SW480 (cell line): ENCODE data around the gene AKAP4.

Experiments
- DNase-seq: peaks from one replicate; pipeline ENCODE4 v3.0.0-alpha.2; 2016; ENCODE audit warnings: low spot score

The AKAP4 gene, protein sequence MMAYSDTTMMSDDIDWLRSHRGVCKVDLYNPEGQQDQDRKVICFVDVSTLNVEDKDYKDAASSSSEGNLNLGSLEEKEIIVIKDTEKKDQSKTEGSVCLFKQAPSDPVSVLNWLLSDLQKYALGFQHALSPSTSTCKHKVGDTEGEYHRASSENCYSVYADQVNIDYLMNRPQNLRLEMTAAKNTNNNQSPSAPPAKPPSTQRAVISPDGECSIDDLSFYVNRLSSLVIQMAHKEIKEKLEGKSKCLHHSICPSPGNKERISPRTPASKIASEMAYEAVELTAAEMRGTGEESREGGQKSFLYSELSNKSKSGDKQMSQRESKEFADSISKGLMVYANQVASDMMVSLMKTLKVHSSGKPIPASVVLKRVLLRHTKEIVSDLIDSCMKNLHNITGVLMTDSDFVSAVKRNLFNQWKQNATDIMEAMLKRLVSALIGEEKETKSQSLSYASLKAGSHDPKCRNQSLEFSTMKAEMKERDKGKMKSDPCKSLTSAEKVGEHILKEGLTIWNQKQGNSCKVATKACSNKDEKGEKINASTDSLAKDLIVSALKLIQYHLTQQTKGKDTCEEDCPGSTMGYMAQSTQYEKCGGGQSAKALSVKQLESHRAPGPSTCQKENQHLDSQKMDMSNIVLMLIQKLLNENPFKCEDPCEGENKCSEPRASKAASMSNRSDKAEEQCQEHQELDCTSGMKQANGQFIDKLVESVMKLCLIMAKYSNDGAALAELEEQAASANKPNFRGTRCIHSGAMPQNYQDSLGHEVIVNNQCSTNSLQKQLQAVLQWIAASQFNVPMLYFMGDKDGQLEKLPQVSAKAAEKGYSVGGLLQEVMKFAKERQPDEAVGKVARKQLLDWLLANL

DNA sequence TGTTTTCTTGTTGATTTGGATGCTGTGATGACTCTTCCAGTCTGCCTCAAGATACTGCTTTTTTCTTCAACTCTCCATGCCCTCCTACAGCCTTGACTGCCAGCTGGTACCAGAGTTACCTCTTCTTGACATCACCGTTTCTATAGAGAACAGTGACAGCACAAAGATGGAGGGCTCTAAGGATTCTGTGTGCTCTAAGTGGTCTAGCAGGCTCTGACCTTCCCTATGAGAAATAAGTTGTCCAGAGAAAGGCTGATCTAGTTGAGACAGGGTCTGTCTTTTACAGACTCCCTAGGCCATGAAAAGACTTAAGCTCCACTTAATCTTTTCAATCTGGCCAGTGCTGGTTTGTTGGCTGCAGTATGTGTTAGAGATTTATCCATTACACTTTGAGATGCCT, at the start of gene AKAP4:
TSS of gene AKAP4 (minus strand) at position 101 of the 400 bp plus-strand sequence. CDS start 118 bp downstream, outside the sequence.
- no peak for DNase-seq

DNA sequence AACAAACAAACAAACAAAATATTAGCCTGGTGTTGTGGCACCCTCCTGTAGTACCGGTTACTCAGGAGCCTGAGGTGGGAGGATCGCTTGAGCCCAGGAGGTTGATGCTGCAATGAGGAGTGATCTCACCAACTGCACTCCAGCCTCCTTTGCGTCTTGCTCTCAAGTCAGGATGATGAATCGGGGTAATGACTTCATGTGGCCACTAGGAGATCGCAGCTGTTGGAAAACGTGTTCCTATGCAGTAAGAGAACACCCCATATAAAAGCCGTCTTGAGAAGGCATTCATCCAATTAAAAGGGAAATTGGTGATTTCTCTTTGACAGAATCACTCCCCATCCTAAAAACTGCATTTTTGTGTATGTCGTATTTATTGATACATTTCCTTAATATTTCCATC, 10.7 kb upstream of the AKAP4 start:
- DNase-seq, result peak; percentile 12

DNA sequence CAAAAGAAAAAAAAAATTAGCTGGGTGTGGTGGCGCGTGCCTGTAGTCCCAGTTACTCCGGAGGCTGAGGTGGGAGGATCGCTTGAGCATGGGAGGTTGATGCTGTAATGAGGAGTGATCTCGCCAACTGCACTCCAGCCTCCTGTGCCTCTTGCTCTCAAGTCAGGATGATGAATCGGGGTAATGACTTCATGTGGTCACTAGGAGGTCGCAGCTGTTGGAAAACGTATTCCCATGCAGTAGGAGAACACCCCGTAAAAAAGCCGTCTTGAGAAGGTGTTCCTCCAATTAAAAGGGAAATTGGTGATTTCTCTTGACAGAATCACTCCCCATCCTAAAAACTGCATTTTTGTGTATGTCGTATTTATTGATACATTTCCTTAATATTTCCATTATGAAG, 5.9 kb upstream of the AKAP4 start:
- DNase-seq, result no peak

DNA sequence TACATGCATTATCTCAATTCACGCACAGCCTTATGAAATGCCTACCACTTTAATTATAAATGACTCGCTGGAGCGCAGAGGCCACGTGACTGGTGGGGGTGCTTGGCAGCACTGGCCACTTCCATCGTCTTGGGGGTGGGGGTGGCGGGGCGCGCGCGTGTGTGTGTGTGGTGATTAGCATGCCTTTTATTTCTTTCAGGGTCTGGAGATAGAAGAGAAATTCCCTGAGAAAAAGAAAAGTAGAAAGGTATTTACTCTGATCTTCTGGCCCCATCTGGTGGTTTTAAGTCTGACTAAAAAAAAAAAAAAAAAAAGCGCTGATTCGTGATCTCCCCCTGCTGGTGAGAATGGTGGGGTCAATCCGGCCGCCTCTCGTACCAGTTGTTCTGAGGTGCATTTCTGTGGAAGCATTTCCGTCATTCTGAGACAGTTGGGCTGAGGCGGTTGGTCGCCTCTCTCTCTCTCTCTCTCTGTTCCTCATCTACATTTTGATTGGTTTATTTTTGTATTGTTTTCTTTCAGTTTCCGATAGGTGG, 3.6 kb upstream of the AKAP4 start, which contains the start of gene CCNB3:
TSS of gene CCNB3 (plus strand) at position 402 of the 536 bp plus-strand sequence. CDS start 80,399 bp downstream, outside the sequence.
- DNase-seq, result peak; percentile 79

DNA sequence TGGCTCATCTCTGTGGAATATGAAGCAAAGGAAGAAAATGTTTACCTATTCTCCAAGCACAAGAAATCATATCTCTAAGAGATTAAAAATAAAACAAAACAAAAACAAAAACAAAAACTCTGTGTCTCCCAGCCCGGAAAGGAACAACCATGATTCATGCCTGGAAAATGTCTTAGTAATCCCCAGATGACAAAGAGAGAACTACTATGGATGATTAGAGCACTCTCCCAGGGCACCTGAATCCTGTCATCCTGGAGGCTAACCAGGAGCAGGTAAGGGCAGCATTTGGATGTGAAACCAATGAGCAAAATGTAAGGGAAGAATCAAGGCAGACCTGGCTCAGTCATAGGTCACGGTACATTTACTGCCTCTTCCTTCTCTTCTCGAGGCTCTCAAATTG, 1.7 kb upstream of the AKAP4 start:
- peak; percentile 10 for DNase-seq

DNA sequence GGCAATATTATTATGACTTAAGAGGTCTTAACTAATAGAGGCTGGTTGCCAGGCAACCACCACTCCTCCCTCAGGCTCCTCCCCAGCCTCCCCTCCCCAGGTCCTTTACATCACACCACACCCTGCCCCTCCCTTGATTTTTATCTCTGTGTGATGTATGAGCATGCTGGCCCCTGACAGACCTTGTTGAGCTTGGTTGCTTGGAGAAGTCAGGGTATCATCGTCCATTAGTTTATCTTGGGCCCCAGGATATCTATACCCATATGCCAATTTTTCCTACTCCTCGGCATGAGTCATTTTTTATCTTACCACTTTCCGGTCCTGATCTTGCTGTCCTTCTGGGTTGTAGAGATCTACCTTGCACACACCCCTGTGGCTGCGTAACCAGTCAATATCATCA, 2.5 kb downstream of the AKAP4 start:
- no peak for DNase-seq

DNA sequence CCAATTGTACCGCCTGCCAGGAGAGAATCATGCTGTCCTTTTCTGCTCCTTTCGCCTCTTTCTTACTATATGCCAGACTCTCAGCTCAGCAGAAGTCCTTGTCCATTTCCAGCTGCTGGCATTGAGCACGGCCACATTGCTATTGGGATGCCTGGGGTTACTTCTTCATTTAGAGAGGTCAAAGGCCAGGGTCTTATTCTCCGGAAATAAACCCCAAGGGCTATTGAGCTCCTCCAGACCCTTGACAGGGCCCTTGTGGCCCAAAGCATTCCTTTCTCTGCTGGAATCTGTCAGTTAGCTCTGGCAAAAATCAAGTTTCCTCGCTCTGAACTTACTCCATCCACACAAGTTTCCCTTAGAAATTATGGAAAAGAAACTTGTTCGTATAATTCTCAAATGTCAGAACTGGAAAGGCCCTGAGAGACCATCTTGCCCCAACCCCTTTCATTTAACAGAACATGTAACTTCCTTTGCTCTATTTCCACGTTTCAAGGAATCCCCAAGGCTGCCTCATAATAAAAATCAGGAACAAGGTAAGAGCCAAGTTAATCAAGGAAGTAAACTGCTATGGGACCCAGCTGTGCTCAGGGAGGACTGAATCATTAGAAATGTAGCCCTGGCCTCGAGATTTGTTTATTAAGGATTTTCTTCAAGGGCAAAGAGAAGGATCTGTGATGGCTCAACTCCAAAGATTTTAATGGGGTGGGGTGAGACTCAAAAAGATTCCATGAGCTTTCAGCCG, 11.8 kb downstream of the AKAP4 start:
- no peak for DNase-seq

DNA sequence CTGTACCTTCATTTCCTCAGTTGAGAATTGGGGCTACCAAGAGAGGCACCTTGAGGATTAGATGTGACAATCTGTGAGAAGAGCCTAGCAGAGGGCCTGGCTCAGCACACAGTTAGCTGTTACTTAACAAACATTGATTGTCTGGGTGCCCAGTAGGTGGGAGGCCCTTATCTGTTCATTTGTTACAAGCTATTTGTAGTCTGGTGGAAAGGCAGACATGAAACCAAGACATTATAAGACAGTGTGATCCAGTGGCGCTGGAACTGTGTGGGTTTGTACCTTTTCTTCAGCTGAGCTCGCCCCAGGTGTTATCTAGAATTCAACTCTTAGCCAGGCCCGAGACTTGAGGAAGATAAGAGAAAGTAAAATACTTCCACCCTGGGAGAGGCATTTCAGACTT, 16.9 kb downstream of the AKAP4 start:
- DNase-seq, result no peak

DNA sequence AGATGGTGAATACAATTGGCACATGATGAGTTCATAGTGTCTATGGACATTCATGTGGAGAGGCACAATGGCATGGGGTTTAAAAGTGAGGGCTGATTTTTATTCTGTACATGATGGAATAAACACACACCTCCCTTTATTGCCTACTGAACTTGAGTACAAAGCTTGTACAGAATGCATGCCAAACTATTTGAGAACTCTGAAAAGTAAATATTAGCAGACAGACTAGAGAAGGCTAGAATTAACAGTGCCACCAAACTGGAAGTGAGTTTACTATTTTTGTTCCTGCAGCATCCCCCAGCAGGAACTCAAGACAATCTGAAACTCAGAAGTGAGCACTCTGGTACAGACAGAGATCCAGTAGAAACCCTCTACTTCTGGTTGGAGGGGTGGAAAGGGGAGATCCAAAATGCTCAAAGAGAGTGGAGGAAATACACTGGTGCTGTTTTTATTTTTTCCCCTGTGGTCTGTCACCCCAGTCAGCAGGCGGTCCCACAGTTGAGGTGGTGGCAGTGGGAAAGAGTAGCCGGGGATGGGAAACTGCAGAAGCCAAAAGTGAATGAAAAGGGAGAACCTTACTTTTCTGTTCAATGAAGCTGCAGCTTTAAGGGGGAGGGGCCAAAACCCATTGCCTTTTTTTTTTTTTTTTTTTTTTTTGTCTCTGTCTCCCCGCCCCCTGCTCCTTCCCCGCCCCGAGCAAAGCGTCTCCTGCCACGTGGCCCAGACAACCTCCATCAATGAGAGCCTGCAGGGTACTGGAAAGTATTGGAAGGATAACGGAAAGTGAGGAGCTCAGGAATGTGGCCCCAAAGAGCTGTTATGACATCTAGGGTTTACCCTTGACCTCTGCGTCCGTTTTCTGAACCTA, 20.5 kb downstream of the AKAP4 start:
- DNase-seq, result no peak

DNA sequence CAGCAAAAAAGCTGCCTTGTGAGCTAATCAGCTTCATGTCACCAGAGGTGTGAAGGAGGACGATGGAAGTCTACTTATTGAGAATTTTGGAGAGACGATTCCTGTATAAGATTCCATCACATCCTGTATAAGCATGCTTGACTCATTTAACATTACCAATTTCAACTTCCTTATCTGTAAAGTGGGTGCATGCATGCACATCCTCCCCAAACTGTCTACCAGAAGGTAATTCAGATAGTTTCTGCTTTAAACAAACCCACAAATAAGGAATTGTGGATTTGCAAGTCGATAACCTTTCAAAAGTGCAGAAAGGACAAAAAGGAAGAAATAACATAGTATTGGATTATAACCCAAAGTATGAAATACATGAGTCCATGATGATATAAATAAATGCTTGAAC, 31.1 kb downstream of the AKAP4 start:
- DNase-seq, result no peak

DNA sequence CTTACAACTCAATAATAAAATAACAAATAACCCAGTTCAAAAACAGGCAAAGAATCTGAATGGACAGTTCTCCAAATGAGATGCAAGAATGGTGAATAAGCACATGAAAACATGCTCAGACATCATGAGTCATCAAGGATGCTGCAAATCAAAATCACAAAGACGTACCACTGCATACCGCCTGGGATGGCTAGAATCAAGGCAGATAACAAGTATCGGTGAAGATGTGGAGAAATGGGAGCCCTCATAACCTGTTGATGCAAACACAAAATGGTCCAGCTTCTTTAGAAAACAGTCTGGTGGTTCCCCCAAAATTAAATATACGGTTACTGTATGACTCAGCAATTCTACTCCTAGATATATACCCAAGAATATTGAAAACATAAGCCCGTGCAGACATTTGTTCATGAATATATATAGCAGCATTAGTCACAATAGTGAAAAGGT, 32.5 kb downstream of the AKAP4 start:
- no peak for DNase-seq

DNA sequence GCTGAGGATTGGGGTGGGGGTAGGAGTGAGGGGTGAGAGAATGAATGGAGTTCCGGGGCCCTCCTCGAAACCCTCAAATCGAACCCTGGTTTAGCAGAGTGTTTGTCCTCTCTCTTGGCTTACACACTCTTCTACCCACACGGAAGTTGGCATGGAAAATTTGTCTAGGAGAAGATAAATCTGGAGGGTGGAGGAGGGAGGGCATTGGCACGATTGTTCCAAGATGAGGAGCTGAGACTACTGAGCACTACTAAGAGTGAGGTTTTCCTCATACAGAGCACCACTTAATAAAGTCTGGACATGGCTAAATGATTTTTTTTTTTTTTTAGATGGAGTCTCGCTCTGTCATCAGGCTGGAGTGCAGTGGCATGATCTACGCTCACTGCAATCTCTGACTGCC, 33.4 kb downstream of the AKAP4 start:
- no peak for DNase-seq

DNA sequence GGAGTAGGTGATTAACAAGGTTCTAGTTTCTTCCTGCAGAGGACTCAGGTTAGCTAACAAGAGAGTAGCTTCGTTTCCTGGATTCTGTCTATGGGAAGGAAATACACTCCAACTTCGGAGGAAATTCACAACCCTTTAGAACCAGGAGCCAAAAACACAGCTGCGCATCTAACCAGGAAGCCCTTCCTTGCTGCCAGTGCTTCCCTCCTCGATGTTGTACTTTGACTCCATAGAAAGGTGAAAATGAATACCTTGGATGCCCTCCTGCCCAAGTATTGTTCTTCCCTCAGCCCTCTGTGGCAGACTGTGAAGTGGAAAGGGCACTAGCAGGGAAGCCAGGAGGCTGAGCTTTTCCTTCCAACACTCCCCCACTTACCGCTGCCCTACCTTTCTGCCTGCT, 35.1 kb downstream of the AKAP4 start:
- no peak for DNase-seq

DNA sequence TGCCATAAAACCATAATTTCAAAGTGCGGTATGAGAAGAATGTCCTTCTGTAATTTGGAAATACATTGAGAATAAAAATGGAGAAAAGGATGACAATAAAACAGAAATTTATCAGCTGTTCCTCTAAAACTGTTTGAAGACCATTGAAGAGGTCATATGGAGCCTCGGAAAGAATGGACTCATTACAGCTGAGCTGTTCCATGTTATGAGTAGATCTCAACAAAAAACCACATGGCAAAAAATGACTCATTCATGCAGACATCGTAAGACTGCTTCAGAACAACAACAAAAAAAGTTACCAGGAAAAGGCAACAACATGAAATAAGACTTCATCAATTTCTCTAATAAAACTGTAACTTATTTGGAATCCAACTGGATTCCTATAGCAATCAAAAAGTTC, 39.7 kb downstream of the AKAP4 start:
- DNase-seq, result no peak

DNA sequence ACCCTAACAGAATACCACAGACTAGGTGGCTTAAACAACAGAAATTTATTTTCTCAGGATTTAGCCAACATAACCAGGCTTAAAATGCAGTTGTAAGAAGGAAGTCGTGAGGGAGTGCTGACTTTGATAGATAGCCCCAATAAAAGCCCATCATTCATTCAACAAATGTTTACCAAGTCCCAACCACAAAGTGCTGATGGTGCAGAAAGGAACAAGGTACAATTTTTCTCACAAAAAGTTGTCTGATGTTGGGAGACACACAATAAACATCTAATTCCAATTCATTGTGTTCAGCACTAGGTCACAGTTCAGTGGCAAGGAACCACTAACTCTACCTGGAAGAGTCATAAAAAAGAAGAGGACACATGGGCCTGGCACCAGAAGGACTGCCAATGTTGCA, 42.2 kb downstream of the AKAP4 start:
- no peak for DNase-seq

DNA sequence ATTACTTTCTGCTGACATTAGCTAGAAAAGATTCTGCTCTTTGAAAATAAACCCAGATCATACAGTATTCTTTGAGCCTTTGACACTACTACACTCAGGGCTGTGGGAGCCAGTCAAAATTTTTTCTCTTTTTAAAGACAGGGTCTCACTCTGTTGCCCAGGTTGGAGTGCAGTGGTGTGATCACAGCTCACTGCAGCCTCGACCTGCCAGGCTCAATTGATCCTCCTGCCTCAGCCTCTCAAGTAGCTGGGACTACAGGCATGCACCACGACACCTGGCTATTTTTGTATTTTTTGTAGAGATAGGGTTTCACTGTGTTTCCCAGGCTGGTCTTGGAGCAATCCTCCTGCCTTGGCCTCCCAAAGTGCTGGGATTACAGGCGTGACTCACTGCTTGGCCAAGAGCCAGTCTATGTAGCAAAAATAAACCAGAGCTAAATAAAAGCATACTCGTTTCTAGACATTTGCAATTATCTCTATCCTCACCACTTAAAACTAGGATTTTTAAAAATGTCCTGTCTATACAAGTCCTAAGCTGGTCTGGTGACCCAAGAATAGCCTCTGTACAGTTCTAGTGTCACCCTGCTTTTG, 43.2 kb downstream of the AKAP4 start:
- no peak for DNase-seq

DNA sequence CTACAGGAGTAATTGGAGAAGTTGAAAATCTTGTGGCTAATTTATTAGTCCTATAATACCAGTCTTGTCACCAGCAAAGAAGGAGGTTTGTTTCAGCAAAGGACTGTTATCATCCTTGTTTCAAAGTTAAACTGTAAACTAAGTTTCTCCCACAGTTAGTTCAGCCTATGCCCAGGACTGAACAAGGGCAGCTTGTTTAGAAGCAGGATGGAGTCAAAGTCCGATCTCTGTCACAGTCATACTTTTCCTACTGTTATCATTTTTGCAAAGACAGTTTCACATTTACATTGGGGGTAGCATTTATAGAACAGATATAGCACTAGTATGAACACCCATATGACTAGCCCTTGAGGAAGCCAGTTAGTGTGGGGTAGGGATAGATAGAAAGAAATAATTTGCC, 46.4 kb downstream of the AKAP4 start:
- DNase-seq, result no peak

DNA sequence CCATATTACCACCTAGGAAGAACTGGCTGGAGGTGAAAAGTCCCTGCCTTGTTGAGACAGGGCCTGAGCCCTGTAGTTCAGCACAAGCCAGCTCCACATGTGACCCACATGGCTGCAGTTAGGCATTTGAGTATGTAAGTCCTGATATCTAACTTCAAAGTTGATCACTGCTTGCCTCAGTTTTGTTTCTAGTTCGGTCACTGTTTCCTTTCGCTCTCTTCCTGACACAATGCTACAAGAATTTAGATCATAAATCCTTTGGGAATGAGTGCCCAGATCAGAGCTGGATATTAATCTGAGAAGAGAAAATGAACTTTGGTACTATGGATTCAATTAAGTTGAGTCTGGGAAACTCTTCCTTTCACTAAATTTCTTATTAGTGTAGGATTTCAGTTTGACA, 48.4 kb downstream of the AKAP4 start:
- DNase-seq, result no peak

DNA sequence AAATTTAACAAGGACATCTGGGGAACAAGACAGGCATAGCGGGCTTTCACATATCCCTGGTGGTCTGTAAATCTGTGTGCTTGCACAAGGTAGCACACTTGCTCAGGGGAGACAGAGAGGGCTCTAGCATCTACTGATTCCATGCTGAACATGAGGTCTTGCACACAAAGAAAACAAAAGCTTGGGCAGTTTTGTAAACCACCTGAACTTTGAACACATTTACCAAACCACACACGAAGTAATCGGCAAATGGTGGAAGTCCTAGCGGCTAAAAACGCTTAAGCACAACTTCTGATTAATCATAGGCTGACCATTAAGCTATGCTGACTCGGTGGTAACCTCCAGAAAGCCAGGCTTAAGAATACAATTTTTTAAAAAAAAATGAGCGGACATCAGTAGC, 52.8 kb downstream of the AKAP4 start:
- DNase-seq, result no peak
